Measurements from ENCODE around the gene PGLYRP2. TPM values are rescaled to one million over a fixed set of nuclear protein-coding genes. Genes with fewer than 3 reads are reported as not detected.

Gene PGLYRP2
- total and polyA plus RNA-seq, 9 of the 15 experiments (the other 6 are each of a cell fraction or from before 2014, with no cell fraction given): not detected

DNA sequence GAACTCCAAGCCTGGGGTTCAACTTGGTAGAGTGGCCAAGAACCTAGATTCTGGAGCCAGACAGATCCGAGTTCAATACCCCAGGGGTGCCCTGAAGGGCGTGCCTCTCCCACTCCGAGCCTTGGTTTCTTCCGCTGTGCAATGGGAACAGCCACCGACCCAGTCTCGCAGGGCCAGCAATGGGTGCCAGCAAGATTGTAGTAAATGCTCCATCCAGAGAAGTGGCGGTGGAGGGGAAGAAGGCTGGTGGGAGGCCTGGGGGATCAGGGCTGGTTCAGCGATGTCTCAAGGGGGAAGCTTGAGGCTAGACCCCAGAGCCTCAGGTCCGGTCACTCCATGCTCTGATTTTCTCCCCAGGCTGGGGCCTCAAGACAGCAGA, 34.1 kb downstream of the PGLYRP2 start:
- BruUV-seq (replicated peaks): no TSS peak
- Histone ChIP-seq H3K4me1 (replicated peaks in 1 of 2; ENCODE audit: control insufficient read depth in 2 of 2, insufficient read depth in 2 of 2, low read length in 2 of 2) (peaks cover 11 to 26% of the 10 kb centered on the region in 2 experiments), H3K27me3 (ENCODE audit: control insufficient read depth in 2 of 2, insufficient read depth in 2 of 2, low read length in 2 of 2) (peaks cover 8 to 54% of the 10 kb centered on the region in 2 experiments; a peak in 3 of 5 replicates), H3K4me3 (no peak overlapping the region), H3K79me2 (ENCODE audit: control insufficient read depth, insufficient read depth, low read length) (no peaks in the 10 kb centered on the region), H3K36me3 (ENCODE audit: control insufficient read depth, insufficient read depth, low read length) (no peaks in the 10 kb centered on the region), H3K9me1 (ENCODE audit: control insufficient read depth, insufficient read depth, low read length) (no peaks in the 10 kb centered on the region), H3K9ac (ENCODE audit: insufficient read depth in 1 of 2, low read depth in 2 of 2, low read length in 2 of 2) (no peak overlapping the region), H2AFZ (ENCODE audit: low read depth, low read length) (no peak overlapping the region), H3K27ac (ENCODE audit: extremely low read depth, low read depth, low read length) (no peak overlapping the region), H3K4me2 (ENCODE audit: insufficient read depth, low read length) (no peak overlapping the region), H3K9me3 (replicated peaks; ENCODE audit: control insufficient read depth, insufficient read depth, low read depth, low read length) (no peaks in the 10 kb centered on the region), H4K20me1 (replicated peaks; ENCODE audit: control insufficient read depth, insufficient read depth, low read length) (no peaks in the 10 kb centered on the region; the same call in 1 of the 2 replicates)
- no peak for ATAC-seq
- DNase-seq (ENCODE audit: extremely low read depth in 1 of 4, low spot score in 3 of 4): no peak
- ChIA-PET POLR2A (no interaction called here), CTCF (ENCODE audit: low intra/inter-chr PET ratio) (no interaction called here)
- intact Hi-C loops (cut with micrococcal nuclease): no loop called here
- no peak for FAIRE-seq
- TF ChIP-seq ZC3H4 (CRISPR knock-in tag; IDR thresholded peaks at IDR 0.05; ENCODE audit: borderline replicate concordance) (no peak), ZNF24 (IDR thresholded peaks at IDR 0.05) (no peak), ZNF121 (CRISPR knock-in tag; conservative IDR thresholded peaks at IDR 0.05) (no peak), RFX7 (CRISPR knock-in tag; IDR thresholded peaks at IDR 0.05) (no peak), SMARCB1 (IDR thresholded peaks at IDR 0.05; ENCODE audit: insufficient read length, low read depth) (no peak), ZNF445 (CRISPR knock-in tag; IDR thresholded peaks at IDR 0.05; ENCODE audit: low read depth) (no peak), IFI16 (CRISPR knock-in tag; IDR thresholded peaks at IDR 0.05) (no peak), ZNF408 (CRISPR knock-in tag; IDR thresholded peaks at IDR 0.05; ENCODE audit: low read depth) (no peak)
- TF ChIP-seq, protein P1, sequence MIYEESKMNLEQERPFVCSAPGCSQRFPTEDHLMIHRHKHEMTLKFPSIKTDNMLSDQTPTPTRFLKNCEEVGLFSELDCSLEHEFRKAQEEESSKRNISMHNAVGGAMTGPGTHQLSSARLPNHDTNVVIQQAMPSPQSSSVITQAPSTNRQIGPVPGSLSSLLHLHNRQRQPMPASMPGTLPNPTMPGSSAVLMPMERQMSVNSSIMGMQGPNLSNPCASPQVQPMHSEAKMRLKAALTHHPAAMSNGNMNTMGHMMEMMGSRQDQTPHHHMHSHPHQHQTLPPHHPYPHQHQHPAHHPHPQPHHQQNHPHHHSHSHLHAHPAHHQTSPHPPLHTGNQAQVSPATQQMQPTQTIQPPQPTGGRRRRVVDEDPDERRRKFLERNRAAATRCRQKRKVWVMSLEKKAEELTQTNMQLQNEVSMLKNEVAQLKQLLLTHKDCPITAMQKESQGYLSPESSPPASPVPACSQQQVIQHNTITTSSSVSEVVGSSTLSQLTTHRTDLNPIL (CRISPR knock-in tag; IDR thresholded peaks at IDR 0.05): no peak
- in situ Hi-C loops (cut with MboI): no loop called here
- 9% methylated on average over 9 of the region's 9 CpGs for WGBS (ENCODE audit: insufficient coverage, low coverage, missing lambda C conversion rate)
